ENCODE measurements around the gene ZNF415.
"Not testable (repeated sequence)": the region's sequence is repeated elsewhere in the genome, so short reads cannot be mapped to it uniquely, and the experiment has no call there.

The ZNF415 gene

GRCh38 chr19:53131085-53131590, 1.6 kb downstream of the ZNF415 start:
- no peak overlapping the region for H3K27ac ChIP-seq
- no peak for TF ChIP-seq CTCF (IDR thresholded peaks at IDR 0.05)
- TF ChIP-seq ZFX (IDR thresholded peaks at IDR 0.05; ENCODE audit: borderline replicate concordance) = no peak

GRCh38 chr19:53130506-53130905, 2.2 kb downstream of the ZNF415 start:
- TF ChIP-seq CTCF (IDR thresholded peaks at IDR 0.05) (no peak), ZFX (IDR thresholded peaks at IDR 0.05; ENCODE audit: borderline replicate concordance) (no peak)
- no peak overlapping the region for H3K27ac ChIP-seq

- H3K27ac ChIP-seq = not testable (repeated sequence)
These were observed 5.8 kb downstream of the ZNF415 start for GRCh38 chr19:53126733-53127526.

DNA sequence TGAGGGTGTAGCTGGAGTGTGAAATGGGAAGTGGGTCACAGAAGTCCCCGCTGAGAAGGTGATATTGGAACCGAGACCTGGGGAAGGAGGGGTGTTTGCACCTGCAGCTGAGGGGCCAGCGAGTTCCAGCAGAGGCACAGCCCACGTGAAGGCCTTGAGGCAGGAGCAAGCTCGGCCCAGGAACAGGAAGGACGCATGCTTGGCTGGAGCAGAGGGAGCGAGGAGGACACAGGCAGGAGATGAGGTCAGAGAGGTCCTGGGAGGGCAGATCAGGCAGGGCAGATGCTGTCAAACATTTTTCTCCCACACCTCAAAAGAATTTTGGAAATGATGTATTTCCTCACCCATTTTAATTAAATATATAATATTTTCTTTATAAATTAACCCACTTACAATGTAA, 9.3 kb downstream of the ZNF415 start:
- no peak for TF ChIP-seq CTCF (IDR thresholded peaks at IDR 0.05)
- TF ChIP-seq ZFX (IDR thresholded peaks at IDR 0.05; ENCODE audit: borderline replicate concordance) = no peak
- H3K27ac ChIP-seq = no peak overlapping the region

DNA sequence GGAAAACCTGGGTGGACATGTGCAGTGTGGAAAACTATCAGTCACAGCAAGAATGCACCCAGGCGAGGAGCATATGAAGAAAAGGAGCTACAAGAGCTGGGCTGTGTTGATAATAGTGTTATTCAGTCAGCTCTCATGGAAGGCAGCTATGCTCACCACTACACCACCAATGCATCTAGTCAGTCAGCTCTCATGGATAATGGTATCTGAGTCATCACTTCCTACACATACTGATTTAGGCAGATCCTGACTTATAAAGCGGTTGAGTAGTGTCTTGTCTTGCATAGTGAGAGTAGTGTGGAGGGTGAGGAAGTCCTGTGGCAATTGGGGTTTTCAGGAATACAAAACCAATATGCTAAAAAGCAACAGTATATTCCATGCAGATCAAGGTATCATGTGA, 20.4 kb downstream of the ZNF415 start:
- TF ChIP-seq CTCF (IDR thresholded peaks at IDR 0.05) = no peak
- no peak for TF ChIP-seq ZFX (IDR thresholded peaks at IDR 0.05; ENCODE audit: borderline replicate concordance)
- no peak overlapping the region for H3K27ac ChIP-seq

- H3K27ac ChIP-seq = no peak overlapping the region
- TF ChIP-seq ZFX (IDR thresholded peaks at IDR 0.05; ENCODE audit: borderline replicate concordance) = no peak
- TF ChIP-seq CTCF (IDR thresholded peaks at IDR 0.05) = no peak
These were observed 23.2 kb downstream of the ZNF415 start for GRCh38 chr19:53109527-53109926.

- H3K27ac ChIP-seq = peak within 1 kb of the TSS; percentile 68
- TF ChIP-seq ZFX (IDR thresholded peaks at IDR 0.05; ENCODE audit: borderline replicate concordance) = no peak
- TF ChIP-seq CTCF (IDR thresholded peaks at IDR 0.05) = no peak
These were observed 29.2 kb downstream of the ZNF415 start, which contains the start of gene ZNF160 for GRCh38 chr19:53103234-53104203. Gene ZNF160, minus strand, starts transcription at chr19:53103422. Its CDS starts 17,146 bp downstream, at chr19:53086276.
